HG03175 (cell line): ENCODE data around the gene PNKP.

ENCODE experiments used
- ATAC-seq: cut with Tn5 transposase; IDR thresholded peaks from one replicate; pipeline ENCODE4 v1.9.1; 2021; ENCODE audit warnings: mild to moderate bottlenecking, moderate library complexity; ENCODE audit not compliant: unreplicated experiment

Gene PNKP

DNA sequence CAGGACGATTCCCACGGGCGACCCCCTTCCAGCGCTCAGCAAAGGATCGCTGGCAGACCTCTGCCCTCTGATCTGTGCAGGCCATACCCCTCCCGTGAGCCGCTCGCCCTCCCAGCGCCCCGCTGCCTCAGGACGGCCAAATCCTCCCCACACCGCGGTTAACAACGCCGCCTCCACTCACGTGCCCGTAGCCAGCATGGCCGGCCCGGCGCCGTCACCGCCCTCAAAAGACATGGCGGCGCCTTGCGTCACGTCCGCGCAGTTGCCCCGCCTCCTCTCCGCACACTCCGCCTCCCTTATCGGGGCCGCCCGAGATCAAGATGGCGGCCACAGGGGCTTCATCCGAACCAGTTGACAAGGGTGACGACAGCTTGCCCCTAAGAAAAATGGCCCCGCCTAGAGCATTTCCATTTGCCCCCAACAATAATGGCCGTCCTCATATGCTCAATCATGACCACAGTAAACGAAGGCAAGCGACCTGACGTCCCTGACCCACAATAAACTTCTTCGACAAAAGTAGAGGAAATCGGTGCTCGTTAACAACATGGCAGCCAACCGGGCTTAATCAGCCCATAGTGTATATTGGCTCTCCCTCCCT lies 9.1 kb upstream of the PNKP start:
- peak; percentile 47 for ATAC-seq

DNA sequence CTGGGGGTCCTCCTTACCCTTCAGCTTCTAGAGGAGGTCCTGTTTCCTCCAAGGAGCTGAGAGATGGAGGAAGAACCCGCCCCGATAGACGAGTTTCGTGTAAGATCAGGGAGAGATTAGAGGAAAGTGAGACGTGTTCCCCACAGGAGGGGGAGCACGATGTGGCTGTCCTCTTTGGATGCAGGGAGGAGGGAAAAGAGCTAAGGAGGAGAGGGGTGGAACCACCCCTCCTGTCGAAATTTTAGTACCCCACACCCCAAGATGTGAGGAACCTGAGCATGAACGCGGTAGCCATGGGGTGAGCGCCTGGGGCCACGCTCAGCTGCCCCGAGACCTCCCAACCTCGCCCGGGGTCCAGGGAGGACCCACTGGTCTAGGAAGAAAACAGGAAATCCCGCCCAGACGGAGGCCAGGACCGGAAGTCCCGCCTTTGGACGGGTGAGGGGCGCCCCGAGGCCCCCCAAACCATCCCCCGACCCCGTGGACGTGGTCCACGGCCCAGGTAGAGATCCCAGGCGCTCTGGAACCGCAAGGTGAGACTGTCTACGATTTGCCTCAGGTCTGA lies 8.6 kb upstream of the PNKP start:
- no peak for ATAC-seq

DNA sequence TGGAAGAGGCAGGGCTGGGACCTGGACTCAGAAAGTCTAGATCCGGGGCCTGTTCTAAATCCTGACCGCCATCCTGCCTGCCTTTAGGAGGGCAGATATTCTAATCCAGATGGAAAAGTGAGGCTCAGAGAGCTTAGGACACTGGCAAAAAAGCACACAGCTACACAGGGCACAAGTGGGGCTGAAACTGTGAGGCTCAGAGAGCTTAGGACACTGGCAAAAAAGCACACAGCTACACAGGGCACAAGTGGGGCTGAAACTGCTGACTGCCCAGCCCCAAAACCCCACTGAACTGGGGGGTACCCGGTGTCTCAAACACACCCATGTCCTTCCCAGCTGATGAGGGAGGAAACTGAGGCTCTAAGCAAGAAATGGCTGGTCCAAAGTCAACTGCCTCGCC lies 7.8 kb upstream of the PNKP start:
- no peak for ATAC-seq

DNA sequence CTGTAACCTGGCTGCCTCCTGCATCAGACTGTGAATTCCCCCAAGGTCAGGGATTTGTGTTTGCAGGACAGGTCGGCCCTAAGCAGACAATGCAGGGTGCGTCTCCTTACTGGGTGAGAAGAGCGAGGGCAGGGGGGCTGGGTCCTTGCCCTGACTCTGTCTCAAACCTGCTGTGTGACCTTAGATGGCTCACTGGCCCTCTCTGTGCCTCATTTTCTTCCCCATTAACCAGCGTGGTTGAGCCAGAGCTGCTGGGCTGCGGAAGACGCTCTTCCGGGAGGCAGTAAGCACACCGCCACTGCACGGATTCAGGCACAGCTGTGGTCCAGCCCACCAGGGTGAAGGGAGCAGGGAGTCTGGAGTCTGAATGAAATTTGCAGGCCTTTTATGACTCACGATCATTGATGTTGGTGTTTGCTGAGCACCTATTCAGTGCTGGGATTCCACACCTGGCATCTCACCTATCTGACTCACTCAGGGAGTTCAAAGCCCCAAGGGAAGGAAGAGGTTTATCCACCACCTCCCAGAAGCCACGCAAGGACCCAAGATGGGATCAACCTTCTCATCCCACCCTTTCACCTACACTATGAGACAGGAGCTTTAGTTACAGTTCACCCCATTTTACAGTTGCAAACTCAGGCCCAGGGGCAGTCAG lies 7.3 kb upstream of the PNKP start:
- ATAC-seq = no peak

DNA sequence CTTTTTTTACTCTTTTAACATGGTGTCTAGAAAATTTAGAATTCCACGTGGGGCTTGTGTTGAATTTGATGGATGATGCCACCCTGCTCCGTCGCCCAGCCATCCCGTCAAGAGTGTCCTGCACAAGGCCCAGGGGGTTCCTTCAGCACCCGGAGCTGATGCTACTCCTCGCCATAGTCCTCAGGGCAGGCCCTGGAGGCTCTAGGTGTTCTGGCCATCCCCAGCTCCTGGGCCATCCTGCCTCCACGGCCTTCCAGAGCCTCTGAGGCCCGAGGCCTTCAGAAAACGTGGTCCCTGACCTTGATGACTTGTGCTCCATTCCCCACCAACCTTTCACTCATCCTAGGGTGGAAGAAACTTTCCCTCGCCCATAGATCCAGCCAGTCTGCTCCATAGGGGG lies 6.5 kb upstream of the PNKP start:
- no peak for ATAC-seq

DNA sequence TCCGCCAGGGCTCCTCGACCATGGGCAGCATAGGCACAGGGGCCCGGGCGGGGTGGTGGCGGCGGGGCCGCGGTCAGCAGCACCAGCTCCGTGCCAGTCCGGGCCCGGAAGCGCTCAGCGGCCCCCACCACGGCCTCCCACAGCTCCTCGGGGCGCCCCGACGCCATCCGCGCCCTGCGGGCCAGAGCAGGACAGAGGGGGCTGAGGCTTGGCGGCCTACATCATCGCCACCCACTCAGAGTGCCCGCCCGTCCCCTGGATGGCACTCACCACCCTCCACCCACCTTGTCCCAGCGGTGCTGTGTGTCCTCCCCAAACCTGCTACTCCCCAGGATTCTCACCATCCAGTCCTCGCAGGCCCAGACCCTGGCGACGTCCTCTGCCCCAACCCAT lies 5.7 kb upstream of the PNKP start:
- ATAC-seq = no peak

DNA sequence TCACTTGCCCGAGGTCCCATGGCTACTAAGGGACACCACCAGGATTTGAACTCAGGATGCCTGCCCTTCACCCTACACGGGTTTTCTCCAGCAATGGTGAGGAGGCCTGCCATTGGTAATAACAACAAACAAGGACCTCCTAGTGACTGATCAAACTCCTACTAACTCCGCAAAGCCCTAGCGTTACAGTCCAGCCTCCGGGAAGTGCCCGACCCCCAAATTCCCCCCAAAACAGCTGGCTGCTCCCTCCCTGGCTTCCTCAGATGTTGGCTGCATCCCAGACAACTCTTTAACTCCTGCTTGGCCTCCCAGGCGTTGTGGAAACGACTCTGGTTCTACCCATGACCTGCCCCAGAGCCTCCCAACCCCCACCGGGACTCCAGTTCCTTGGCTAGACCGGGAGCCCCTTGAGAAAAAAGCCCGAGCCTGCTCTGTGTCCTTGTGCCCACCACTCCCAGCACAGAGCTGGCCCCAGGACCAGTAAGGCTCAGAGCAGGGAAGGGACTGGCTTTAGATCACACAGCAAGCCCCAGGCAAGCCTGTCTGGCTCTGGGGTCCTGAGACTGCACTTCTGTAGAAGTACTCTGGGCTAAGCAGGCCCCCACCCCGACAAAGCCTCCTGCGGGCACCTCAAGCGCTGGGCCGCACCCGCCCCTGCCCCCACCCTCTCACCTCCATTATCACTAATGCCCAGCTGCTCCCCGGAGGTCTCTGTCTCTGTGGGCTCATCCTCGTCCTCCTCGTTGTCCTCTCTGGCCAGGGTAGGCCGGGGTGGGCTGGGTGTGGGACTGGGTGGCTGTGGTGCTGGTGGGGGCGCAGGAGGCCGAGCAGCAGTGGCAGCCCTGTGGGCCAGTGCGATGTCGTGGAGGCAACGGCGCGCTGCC lies 5.1 kb upstream of the PNKP start:
- no peak for ATAC-seq

DNA sequence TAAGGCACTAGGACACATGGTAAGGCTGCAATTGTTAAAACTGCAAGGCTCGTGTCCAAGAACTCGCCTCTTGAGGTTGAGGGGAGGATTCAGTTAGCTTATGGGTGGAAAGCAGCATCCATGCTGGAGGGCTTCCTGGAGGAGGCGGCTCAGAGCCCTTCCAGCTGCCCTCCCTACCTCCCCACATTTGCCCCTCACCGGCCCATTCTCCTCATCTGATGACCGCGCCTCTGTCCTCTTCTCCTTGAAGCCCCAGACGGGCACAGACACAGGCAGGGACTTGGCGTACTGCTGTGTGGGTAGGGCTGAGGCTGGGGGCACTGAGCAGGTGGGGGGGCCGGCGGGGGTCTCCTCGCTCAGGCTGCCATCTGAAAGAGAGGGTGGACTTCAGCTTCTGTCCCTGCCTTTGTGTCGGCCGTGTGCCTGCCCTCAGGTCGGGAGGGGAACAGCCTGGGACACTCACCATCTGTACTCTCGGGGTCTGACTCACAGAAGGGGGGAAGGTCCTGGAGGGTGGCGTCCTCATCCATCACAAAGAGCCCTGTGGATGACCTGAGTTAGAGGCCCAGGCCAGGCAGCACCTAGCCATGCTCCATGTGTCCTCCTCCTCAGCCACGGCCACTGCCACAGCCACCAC lies 4.1 kb upstream of the PNKP start:
- ATAC-seq = no peak

DNA sequence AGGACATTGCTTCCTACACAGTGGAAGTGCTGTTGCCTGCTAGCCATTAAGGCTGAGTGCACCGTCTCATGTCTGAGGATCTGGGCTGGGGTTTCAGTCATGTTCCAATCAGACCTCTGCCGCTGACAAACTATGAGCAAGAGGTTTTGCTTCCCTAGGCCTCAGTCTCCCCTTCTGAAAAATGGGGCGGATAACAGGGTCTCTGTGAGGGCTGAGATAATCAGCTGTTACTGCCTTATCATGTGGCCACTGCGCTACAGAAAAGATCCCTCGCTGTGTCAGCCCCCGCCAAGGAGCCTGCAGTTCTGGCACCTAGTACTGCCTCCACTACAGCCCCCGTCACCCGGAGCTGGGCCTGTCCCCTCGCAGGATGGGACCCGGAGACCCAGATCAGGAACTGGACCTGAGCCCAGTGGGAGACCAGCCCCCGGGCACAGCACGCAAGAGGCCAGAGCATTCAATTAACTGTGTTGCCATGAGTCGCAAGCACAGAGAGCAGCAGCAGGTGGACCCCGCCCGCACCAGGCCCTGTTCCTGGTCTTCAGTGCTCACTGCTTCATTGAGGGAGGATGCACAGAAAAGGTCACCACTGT lies 3.0 kb upstream of the PNKP start:
- no peak for ATAC-seq

DNA sequence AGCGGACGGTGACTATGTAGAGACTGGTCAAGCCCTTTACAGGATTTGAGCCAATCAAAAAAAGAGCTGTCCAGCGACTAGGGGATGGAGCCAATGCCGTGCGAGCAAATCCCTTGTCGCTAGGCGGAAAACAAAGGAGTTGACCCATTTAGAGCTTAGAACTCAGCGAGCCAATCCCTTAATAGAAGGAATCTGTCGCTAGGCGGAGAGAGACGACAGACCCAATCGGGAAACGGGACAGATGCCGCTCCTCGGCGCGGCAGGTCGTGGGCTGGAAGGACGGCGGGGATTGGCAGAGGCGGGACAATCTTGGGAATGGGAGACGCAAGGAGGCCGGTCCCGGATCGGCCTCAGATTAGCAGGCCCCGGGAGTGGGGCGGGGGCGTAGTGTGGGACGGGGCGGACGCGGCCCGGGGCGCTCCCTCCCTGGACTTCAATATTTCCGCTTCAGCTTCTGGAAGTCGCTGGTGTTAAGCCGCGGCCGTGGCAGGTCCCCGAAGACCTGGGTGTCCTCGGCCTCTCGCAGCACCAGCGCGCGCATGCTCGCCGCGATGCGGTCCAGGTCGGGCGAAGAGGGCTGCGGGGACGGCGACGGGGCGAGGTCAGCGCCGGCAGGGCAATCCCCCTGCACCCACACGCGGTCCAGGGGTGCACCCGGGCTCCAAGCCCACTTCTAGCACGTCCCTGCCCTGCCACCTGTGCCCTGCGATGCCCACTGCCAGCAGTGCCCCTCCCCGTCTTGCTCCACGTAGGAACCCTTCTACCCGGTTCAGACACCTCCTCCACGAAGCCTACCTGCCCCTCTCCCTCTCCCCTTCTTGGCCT lies 2.3 kb upstream of the PNKP start:
- peak; percentile 77 for ATAC-seq

DNA sequence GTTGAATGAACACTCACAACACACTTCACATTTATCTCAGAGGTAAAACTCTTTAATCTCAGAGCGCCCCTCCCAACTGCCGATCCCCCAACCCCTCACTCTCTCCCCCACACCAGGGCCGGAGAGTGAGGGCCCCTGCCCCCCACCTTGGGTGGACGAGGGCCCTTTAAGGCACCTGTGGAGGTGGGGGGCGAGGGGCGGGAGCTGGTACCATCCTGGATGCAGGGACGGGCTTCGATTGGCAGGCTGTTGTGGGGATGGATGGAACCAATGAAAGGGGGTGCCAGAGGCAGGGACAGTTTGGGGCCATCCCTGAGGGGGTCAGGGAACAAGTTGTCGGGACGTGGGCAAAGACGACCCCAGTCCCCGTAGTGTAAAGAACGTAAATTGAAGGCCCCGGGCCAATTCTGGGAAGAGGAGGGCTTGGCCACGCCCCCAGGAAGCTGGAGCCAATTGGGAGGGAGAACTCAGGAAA lies 1.7 kb upstream of the PNKP start:
- ATAC-seq = peak; percentile 2

DNA sequence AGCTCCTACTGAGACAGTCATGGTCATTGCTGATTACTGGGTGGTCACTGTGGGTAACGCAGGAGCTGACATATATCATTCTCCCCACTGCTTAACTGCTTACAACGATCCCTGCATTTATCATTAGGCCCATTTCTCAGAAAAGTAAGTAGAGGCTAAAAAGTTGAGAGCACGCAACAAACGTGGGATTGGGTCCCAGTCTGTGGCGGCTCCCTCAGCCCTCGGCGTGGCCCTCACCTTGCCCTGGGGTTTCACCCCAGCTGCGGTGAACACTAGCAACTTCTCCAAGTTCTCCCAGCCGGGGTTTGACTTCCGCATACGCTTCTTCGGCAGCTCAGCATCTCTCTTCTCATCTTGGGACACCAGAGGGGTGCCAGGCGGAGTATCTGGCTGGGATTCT lies 2.5 kb downstream of the PNKP start:
- no peak for ATAC-seq

DNA sequence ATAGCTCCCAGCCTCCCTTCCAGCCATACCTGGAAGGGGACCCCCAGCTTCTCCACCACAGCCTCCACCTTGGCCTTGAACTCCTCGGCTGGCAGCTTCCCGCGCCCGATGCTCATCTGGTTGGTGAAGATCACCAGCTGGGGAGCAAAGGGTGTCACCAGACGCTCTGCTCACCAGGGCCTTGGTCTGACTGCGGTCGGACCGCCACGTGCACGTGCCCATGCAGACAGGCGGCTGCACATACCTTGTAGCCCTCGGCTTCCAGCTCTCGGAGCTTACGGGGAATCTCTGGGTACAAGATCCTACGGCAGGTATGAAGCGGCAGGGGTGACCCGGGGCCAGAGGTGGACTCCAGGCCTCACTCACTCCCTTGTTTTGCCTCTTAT lies 3.4 kb downstream of the PNKP start:
- no peak for ATAC-seq

DNA sequence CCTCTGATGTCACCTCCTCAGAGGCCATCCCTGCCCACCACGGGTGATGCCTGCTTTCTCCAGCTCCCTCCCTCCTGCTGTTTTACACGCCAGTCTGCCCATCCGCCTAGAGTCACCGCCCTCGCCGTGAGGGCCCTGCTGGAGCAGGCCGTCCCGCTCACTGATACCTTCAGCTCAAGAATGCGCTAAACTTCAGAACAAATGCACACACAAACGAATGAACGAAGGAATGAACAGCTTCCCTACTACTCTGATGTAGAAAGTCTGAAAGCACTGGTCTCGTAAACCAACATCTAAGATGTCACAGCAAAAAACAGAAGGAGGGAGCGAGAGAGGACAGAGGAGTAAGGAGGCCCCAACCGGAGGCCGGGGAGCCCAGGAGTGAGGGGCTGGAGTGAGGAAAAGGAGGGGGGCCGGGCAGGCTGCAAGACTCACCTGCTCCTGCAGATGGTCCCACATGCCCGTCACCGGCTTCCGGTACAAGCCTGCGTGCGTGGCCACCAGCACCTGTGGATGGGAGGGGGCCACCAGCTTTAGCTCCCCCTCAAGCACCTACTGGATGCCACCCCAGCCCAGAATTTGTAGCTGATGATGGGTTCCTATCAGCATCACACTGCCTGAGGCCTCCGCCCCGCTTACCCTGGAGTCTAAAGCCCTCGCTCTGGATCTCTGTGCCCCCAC lies 4.0 kb downstream of the PNKP start:
- ATAC-seq = no peak

DNA sequence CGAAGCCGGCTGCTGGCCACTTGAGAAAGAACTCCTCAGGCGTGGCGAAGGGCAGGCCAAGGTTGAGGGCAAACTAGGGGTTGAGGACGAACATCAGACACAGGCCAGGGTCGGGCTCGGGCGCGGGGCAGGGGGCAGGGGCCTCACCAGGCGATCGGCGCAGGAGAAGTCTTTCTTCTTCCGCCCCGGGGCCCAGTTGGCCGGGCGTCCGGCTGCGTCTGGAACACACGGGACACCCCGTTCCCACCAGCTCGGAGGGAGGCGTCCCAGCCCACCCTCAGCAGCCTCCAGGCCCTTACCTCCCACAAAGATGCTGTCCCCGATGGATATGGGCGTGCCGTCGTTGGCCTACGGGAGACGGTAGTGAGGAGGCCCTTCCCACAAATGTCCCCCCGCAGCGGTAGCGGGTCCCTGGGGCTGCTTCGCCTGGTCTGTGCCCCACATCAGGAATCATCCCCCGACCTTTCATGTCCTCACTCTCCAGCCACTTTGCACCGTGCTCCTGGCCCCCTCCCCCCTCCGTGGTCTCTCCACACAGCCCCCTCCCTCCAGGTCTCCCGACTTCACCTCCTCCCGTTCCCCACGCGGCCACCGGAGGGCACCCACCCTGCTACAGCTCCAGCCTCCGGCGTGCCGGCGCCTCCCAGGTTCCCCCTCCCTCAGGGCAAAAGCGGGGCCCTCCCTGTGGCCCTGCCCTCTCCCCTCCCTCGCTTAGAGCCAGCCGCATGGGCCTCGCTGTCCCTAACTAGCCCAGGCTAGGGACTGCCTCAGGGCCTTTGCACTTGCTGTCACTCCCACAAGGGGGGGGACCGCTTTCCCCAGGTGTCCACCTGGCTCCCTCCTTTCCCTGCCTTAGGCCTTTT lies 4.8 kb downstream of the PNKP start:
- no peak for ATAC-seq

DNA sequence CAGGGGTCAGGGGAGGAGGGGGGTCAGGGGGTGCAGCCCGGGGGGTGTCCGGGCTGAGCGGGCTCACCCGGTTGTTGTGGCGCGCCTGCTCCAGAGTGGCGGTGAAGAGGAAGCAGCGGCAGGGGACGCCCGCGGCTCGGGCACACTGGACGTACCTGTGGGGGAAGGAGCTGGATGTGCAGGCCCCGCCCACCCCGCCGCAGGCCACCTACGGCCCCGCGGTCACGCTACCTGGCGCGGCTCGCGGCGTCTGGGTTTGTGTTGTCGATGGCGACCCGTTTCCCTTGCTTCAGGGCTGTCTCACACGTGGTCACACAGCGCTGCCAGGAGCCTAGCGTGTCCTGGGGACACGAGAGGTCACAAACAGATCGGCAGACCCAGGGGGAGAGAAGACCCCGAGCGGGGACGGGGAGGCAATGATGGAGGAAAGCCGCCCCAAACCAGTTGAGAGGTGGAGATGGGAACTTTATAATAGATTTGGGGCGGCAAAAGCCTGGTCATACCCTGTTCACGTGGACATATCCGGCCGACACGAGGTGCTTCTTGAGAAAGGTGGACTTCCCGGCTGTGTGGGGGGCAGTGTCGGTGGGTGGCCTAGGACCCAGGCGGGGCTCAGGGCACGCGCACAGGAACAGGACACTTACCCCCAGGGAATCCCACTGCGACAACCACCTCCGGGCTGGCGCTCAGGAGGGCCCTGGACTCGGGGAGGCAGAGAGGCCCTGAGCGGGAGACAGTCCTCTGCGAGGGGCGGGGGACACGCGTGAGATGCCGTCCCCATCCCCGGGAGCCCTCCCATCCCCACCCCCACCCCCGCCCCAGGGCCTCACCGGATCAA lies 5.6 kb downstream of the PNKP start:
- ATAC-seq = no peak

DNA sequence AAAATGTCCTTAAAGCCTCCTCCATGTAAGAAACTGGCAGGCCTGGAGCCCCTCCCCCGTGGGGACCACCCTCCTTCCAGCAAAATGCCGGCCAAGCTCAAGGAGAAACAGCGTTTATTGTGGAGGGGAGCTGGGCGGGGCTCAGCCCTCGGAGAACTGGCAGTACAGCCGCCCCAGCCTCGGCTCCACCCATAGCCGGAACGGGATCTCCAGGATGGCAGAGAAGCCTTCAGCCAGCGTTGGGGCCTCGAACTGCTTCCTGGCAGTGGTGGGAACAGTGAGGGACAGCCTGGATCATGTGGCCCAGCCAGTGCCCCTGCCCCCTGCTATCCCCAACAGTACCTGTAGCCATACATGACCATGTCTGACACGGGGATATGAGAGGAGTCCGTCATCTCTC lies 6.3 kb downstream of the PNKP start:
- ATAC-seq = no peak
